Endothelial cell of umbilical vein (primary cell): ENCODE results near the gene AJAP1. TPM values are rescaled to one million over a fixed set of nuclear protein-coding genes. Genes with fewer than 3 reads are reported as not detected.

Source experiments
- BruUV-seq: library from RNA; stranded (reverse); fragments of 400-500 nt; replicated peaks from 2 replicates; lab custom pipeline; 2021; lab: Mats Ljungman, UMichigan
- CTCF ChIA-PET: fragments of 300-600, 350-600 bp; sonication (Branson Sonifier 250); formaldehyde crosslinking; loops from one replicate; lab custom pipeline; 2021; ENCODE audit warnings: antibody characterized with exemption, inconsistent platforms; lab: Charles Lee
- POLR2A ChIA-PET: fragments of 300-600, 350-600 bp; sonication (Branson Sonifier 250); formaldehyde crosslinking; loops from one replicate; lab custom pipeline; 2021; ENCODE audit warnings: antibody characterized with exemption, inconsistent platforms; lab: Charles Lee
- DNase-seq: peaks from one replicate; pipeline ENCODE4 v3.0.0-alpha.2; 2011; ENCODE audit warnings: low read depth, low spot score
- FAIRE-seq: peaks from 2 replicates; lab custom pipeline; 2011; peaks lifted over from hg19 to GRCh38; lab: Jason Lieb, UNC
- H2AFZ ChIP-seq: 2 replicates; pipeline ENCODE4 v1.6.0; 2012; ENCODE audit warnings: low read depth, low read length, control low read depth, inconsistent platforms
- H3K27ac ChIP-seq: 2 replicates; pipeline ENCODE4 v1.5.1; 2011; ENCODE audit warnings: low read depth, mild to moderate bottlenecking, control low read depth, low read length, moderate library complexity; ENCODE audit not compliant: insufficient read depth
- H3K27me3 ChIP-seq, 2 experiments: 2 replicates each; pipeline versions ENCODE4 v1.6.0 to v1.6.1; 2011; ENCODE audit warnings: low read length in 2 of 2, mixed read lengths in 1 of 2; ENCODE audit not compliant: control insufficient read depth in 2 of 2, insufficient read depth in 2 of 2
- H3K36me3 ChIP-seq, 2 experiments: 2 replicates in 1 of 2; 3 replicates in 1 of 2; pipeline ENCODE4 v1.5.1; 2011; ENCODE audit warnings: low read length in 2 of 2, mild to moderate bottlenecking in 1 of 2, moderate library complexity in 1 of 2; ENCODE audit not compliant: control insufficient read depth in 2 of 2, insufficient read depth in 2 of 2; ENCODE audit errors: extremely low read depth in 1 of 2
- H3K4me1 ChIP-seq: 3 replicates; pipeline ENCODE4 v1.5.1; 2011; ENCODE audit warnings: mild to moderate bottlenecking, low read length; ENCODE audit not compliant: control insufficient read depth, insufficient read depth; ENCODE audit errors: extremely low read depth
- H3K4me2 ChIP-seq: 2 replicates; pipeline ENCODE4 v1.6.1; 2011; ENCODE audit warnings: low read length, control low read depth, mixed read lengths; ENCODE audit not compliant: insufficient read depth
- H3K4me3 ChIP-seq, 3 experiments: fragments of 200-600 bp in 1 of 3; sonication (generic), shearing (Covaris generic) in 1 of 3; replicated peaks in 1 of 3; 2 replicates each; pipeline ENCODE4 v1.5.1; 2011 to 2016; ENCODE audit warnings: control low read depth in 3 of 3, low read length in 3 of 3, mild to moderate bottlenecking in 2 of 3, inconsistent platforms in 1 of 3, low read depth in 1 of 3, moderate library complexity in 1 of 3; ENCODE audit not compliant: insufficient read depth in 1 of 3
- H3K79me2 ChIP-seq: 2 replicates; pipeline ENCODE4 v1.6.0; 2012; ENCODE audit warnings: low read length, inconsistent platforms; ENCODE audit not compliant: control insufficient read depth, insufficient read depth
- H3K9ac ChIP-seq: replicated peaks from 2 replicates; pipeline ENCODE3; 2011; ENCODE audit warnings: low read length, control low read depth; ENCODE audit not compliant: insufficient read depth; ENCODE audit errors: extremely low read depth
- H3K9me1 ChIP-seq: replicated peaks from 3 replicates; pipeline ENCODE4 v1.6.0; 2011; ENCODE audit warnings: mild to moderate bottlenecking, low read length; ENCODE audit not compliant: control insufficient read depth, insufficient read depth; ENCODE audit errors: extremely low read depth
- H3K9me3 ChIP-seq: replicated peaks from 2 replicates; pipeline ENCODE4 v1.5.1; 2012; ENCODE audit warnings: low read length, inconsistent platforms; ENCODE audit not compliant: control insufficient read depth, insufficient read depth
- H4K20me1 ChIP-seq: replicated peaks from 2 replicates; pipeline ENCODE3; 2011; ENCODE audit warnings: mild to moderate bottlenecking, low read length; ENCODE audit not compliant: control insufficient read depth, insufficient read depth; ENCODE audit errors: extremely low read depth
- CTCF ChIP-seq, 2 donors: IDR thresholded peaks; 1 replicate in 1 of 2; 2 replicates in 1 of 2; pipeline ENCODE4 v1.5.1; 2011; ENCODE audit warnings: low read length in 2 of 2, mild to moderate bottlenecking in 2 of 2, moderate library complexity in 2 of 2, control low read depth in 1 of 2, inconsistent platforms in 1 of 2, low read depth in 1 of 2; ENCODE audit not compliant: insufficient read depth in 1 of 2; ENCODE audit errors: extremely low read depth in 1 of 2
- EZH2 ChIP-seq: IDR thresholded peaks from 2 replicates; pipeline ENCODE4 v1.6.1; 2012; ENCODE audit warnings: borderline replicate concordance, low read depth, mild to moderate bottlenecking, moderate library complexity, low read length, inconsistent platforms; ENCODE audit not compliant: severe bottlenecking
- FOS ChIP-seq: IDR thresholded peaks from 2 replicates; pipeline ENCODE4 v1.6.1; 2011; ENCODE audit warnings: mild to moderate bottlenecking, low read length, moderate library complexity, borderline replicate concordance; ENCODE audit not compliant: insufficient read depth
- GATA2 ChIP-seq: IDR thresholded peaks from 2 replicates; pipeline ENCODE4 v1.7.0; 2011; ENCODE audit warnings: low read depth, mild to moderate bottlenecking, moderate library complexity, mixed read lengths, low read length; ENCODE audit not compliant: insufficient read length, insufficient read depth
- JUN ChIP-seq: IDR thresholded peaks from 2 replicates; pipeline ENCODE4 v1.6.1; 2011; ENCODE audit warnings: borderline replicate concordance, low read depth; ENCODE audit not compliant: insufficient read length, insufficient read depth
- MAX ChIP-seq: IDR thresholded peaks from 2 replicates; pipeline ENCODE4 v1.6.1; 2011; ENCODE audit not compliant: insufficient read depth, insufficient read length
- MYC ChIP-seq: IDR thresholded peaks from one replicate; pipeline ENCODE4 v1.6.1; 2011; ENCODE audit warnings: mild to moderate bottlenecking, low read depth, low read length
- POLR2A ChIP-seq: IDR thresholded peaks from 2 replicates; pipeline ENCODE4 v1.6.1; 2012; ENCODE audit warnings: low read depth, mild to moderate bottlenecking, control low read depth, low read length
- POLR2AphosphoS5 ChIP-seq: IDR thresholded peaks from 2 replicates; pipeline ENCODE4 v1.6.1; 2012; ENCODE audit warnings: low read depth, mild to moderate bottlenecking, control low read depth, low read length, moderate library complexity; ENCODE audit not compliant: insufficient read depth
- dilution Hi-C: fragments of 300-500 bp; cut with MboI; formaldehyde crosslinking; loops from one replicate; pipeline ENCODE4 v1.15.0; 2019; ENCODE audit warnings: low sequenced_read_pairs; ENCODE audit not compliant: extremely low pct_ligation_motif_present
- intact Hi-C: fragments of 100-400 bp; cut with micrococcal nuclease; formaldehyde crosslinking; loops from one replicate; pipeline ENCODE4 v1.10.0; 2022
- polyA plus RNA-seq, 4 experiments: library from polyadenylated mRNA; depleted of rRNA in 3 of 4; stranded (reverse) in 3 of 4; unstranded in 1 of 4; fragments of >200 nt; gene quantifications; 2 replicates each; pipeline versions ENCODE4 v1.2.1 to v1.2.3, GENCODE V29; 2011 to 2012; ENCODE audit warnings: missing spikeins in 1 of 4
- total RNA-seq: library from RNA; stranded (reverse); gene quantifications from 2 replicates; pipeline ENCODE4 v1.2.3, GENCODE V29; 2021

Gene AJAP1
- total and polyA plus RNA-seq, 2 donors (not counting 3 experiments of a cell fraction or from before 2014, with no cell fraction given) = not detected

GRCh38 chr1:4662723-4663122, 8.3 kb downstream of the AJAP1 start:
- dilution Hi-C loops = no loop called here
- DNase-seq (no peak), FAIRE-seq (no peak)
- ChIA-PET CTCF (no interaction called here), POLR2A (no interaction called here)
- no TSS peak for BruUV-seq
- Histone ChIP-seq H3K4me1 (no peaks in the 10 kb centered on the region), H2AFZ (no peak overlapping the region), H3K36me3 (no peaks in the 10 kb centered on the region), H3K9me3 (no peaks in the 10 kb centered on the region), H3K9ac (no peak overlapping the region), H3K27ac (no peak overlapping the region), H3K27me3 (peaks cover 0 to 3% of the 10 kb centered on the region in 2 experiments), H4K20me1 (no peaks in the 10 kb centered on the region), H3K9me1 (no peaks in the 10 kb centered on the region), H3K79me2 (no peaks in the 10 kb centered on the region), H3K4me3 (no peak overlapping the region), H3K4me2 (no peak overlapping the region)
- TF ChIP-seq FOS = no peak
- no peak for TF ChIP-seq POLR2A
- no peak for TF ChIP-seq MYC
- TF ChIP-seq CTCF (IDR thresholded peaks at IDR 0.05; ENCODE audit: extremely low read depth in 1 of 2, insufficient read depth in 1 of 2, low read depth in 1 of 2, low read length in 2 of 2) = no peak
- no peak for TF ChIP-seq MAX
- TF ChIP-seq EZH2 = no peak
- no peak for TF ChIP-seq POLR2AphosphoS5
- TF ChIP-seq GATA2 = no peak
- no peak for TF ChIP-seq JUN
- intact Hi-C loops = no loop called here
